Fibroblast of skin of right biceps (primary cell): Measurements from ENCODE around the gene BRD9.
"Not testable (repeated sequence)": the region's sequence is repeated elsewhere in the genome, so short reads cannot be mapped to it uniquely, and the experiment has no call there.

ENCODE experiments used
- DNase-seq: peaks from one replicate; pipeline ENCODE4 v3.0.0-alpha.2; 2013

BRD9 gene

DNA sequence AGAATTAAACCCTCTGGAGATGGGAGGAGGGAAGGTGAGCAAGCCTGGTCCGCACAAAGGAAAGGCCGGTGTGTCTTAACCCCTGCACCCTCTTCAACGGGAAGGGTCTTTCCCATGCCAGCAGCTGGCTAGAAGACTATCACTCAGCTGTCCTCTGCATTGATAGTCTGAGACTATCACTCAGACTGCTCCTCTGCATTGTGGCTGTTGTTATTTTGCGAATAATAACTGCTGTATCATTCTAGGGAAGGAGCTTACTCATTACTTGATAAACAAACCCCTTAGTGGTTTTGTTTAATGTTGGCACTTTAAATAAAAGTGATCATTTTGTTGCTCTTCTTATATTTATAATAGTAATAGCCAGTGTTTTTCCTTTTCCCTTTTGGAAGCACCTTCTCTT is 8.2 kb upstream of the BRD9 start:
- no peak for DNase-seq

DNA sequence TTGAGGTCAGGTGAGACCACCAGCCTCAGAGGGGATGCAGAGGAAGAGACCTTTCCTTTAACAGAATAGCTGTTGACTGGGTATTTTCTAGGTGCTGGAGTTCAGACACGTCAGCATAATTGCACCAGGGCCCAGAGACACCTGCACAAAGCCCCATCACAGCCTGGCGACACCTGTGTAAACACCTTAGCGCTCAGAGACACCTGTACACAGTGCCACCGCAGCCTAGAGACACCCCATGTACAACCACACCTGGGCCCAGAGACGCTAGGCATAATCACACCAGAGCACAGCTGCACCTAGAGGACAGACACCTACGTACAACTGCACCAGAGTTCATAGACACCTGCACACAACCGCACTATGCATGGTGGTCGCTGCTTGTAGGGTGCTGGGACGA is 1.1 kb upstream of the BRD9 start:
- DNase-seq: no peak

DNA sequence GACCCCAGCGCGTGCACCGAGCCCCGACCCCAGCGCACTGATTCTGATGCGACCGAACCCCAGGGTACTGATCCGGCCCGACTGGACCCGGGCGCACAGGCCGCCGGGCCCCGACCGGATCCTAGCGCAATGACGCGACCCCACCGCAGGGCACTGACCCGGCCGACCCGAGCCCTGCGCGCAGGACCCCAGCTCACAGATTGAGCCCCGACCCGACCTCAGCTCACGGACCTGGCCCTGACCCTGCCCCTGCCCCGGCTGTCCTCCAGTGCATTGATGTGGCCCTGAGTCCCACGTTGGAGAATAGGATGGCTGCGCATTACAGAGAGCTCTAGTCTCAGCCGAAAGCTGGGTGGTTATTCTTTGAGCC is 521 bp upstream of the BRD9 start:
- DNase-seq: no peak

DNA sequence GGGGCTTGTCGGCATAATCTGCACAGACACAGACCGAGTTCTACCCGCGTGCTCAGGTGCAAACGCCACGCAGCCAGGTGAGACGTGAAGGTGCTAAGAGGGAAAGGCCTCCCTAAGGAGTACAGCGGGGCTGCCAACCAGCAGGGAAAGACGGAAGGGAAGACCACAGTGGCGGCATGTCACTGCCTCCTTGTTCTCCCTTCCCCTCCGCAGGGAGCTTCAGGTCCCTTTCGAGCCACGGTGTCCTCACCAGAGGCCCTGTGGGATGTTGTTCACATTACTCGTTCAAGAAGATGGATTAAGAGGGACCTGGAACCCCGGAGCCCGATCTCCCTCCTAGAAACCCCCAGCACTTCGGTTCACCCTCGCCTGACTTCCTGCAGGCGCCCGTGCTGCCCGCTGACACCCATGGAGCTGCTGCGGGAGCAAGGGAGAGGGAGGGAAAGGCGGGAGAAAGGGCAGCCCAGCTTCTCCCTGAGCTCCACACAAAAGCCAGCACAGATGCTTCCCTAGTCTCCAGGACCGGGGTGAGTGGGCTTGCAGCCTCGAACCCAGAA is 686 bp downstream of the BRD9 start:
- DNase-seq: no peak

DNA sequence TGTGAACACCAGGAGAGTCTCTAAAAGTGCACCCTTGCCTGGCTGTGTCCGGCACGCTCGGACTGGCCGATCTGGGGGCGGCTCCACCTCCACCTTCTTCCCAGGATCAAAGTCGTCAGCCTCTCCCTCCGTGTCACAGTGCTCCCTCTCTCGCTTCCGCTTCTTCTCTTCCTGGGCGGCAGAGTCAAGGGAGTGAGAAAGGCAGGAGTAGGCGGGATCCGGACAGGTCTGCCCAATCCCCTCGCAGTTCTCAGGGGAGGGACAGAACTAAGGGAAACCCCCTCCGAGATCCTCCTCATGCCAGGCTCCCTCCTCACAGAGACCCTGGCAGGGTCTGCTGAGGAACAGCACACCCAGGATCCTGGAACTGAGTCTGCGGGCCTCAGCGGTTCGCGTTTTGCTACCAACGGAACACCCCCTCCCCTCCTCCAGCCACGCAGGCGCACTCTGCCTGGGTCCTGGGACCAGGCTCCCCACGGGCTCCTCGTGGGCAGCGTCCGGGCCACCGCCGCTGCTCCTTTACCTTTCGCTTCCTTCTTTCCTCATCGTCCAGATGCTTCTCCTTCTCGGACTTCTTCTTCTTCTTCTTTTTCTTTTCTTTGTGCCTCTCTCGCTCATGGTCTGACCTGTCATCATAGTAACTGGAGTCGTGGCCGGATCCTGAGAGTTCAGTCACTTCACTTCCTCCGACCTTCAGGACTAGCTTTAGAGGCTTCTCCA is 1.3 kb downstream of the BRD9 start:
- peak; percentile 12 for DNase-seq

DNA sequence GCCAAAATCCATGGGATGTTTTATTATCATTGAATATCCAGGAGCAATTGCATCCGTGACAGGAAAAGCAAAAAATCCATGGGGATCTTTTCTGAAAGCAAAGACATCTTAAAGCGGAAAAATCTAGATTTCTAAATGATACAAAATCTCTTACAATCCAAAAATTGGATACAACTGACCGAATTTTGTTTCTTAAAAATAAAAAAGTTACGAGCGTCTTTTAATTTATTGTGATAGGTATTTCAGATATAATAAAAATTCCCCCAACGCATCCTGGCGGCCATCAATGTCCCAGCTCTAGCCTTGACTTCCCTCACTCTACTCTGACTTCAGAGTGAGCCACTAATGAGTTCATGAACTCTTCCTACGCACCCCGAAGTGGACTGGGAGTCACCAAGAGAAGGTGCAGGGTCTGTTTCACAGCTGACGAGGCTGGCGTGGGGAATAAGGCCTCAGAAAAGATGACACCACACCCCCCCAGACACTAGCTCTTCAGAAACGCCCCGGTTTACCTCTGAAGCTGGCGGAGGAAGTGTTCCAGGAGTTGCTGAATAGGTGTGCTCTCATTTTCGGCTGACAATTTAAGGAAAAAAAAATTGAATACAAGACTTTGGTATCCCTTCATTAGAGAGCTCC is 3.4 kb downstream of the BRD9 start:
- no peak for DNase-seq

DNA sequence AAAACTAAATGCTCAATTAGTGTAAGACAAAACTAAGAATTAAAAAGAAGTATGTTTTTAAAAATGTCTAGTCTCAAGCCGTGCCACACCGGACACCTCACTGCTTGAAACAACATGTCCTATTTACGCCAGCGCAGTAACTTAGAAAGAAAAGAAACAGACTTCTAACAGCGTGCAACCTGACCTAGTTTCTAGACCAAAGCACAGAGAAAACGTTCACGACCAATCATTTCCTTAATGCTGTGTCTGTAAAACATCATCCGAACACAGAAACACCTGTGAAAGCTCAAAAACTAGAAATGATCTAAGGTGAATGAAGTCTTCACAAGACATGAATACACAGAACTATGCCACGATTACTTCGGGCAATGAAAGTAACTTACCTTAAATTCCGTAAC is 4.0 kb downstream of the BRD9 start:
- no peak for DNase-seq

DNA sequence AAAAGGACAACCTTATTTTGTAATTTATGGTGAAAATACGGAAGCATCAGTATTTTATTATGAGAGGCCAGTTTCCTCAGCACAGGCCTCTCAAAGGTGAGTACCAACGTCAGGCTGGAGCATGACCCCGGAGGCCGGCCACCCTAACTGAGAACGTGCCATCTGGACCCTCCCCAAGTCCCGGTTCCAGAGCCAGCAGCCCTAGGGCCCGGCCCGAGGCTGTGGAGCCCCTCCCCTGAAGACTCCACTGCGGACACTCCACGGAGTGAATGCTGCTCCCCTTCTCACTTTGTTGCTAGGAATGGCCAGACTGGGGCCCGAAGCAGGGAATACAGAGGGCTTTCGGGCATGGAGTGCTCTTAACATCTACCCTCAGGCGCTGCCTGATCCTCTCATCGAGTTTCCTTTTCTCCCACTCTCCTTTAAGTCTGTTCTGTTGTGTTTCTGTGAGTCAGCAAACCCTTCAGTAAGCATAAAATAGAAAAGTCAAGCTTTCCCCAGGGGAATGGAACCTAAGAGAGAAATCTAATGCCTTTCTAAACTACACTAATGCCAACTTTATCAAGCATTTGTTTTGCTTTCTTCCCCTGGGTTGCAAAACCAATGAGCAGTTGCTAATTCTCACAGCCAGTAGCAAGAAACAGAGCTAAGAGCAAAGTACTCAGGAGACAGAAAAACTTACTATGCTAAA is 4.5 kb downstream of the BRD9 start:
- no peak for DNase-seq

DNA sequence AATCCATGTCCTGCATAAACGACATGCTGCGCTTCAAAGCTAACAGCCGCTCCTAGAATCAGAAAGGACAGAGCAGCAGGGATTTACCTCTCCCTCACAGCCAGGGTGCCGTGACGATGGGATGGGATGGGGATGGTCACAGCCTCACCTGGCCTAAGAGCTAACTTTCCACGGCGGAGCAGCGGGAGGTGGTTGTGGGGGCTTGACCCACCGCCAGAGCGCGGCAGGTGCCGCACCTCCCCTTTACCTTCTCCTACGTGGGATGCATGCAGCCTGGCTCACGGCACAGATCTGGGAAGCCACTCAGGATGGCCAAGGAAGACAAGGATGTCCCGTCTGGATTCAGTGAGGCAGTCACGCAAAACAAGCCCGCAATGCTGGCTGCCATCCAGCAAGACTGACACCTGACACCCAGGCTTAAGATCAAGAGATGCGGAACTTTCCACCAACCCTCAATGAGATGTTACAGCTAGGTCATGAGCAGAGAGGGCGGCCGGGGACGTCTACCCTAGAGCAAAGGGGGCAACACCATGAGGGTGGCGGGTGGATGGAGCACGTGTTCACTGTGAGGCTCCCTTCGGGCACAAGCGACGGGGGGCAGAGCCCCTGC is 5.8 kb downstream of the BRD9 start:
- DNase-seq: no peak

DNA sequence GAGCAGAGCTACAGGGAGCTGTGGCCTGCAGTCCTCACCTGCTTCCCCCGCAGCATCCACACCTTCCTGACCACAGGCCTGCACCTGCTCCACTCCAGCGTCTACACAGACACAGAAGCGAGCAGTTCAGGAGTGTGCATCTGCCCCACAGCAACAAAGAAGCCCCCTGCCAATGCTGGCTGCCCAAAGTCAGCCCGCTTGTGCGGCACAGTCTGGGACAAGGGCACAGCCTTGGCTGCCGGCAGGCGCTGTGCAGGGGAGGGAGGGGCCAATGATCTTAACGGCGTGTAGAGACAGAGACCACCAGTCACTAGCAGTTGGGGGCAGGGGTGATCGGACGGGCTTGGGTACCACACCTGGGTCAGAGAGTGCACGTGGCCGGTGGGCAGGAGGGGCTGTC is 6.6 kb downstream of the BRD9 start:
- DNase-seq: no peak

DNA sequence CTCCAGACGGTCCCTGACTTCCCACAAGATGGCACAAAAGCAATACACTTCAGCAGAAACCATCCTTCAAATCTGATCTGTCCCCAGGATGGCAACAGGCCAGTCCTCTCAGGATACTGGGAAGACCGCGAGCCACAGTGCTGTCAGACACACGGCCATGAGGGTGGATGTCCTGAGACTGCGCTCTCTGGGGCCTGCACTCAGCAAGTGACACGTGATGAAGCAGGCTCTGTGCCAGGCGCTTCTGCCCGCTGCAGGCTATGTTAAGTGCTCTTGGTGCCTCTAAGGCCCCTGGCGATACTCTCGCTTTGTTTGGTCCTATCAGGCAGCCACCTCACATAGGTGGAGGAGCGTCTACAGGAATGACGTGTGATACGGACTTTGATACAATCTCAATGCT is 7.1 kb downstream of the BRD9 start:
- DNase-seq: no peak

DNA sequence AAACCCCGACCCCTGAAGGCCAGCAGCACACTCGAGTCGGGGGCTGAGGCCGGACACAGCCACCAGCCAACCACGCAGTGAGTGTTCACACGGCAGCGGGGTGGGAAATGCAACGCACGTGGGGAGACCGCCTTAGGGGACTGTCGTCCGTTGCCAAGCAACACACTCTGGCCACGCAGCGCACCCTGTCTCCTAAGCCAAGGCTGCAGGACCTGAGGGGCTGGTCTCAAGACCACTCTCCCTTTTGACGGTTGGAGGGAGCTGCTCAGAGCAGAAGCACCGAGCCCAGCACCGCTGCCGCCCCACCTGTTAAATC is 7.5 kb downstream of the BRD9 start:
- no peak for DNase-seq

DNA sequence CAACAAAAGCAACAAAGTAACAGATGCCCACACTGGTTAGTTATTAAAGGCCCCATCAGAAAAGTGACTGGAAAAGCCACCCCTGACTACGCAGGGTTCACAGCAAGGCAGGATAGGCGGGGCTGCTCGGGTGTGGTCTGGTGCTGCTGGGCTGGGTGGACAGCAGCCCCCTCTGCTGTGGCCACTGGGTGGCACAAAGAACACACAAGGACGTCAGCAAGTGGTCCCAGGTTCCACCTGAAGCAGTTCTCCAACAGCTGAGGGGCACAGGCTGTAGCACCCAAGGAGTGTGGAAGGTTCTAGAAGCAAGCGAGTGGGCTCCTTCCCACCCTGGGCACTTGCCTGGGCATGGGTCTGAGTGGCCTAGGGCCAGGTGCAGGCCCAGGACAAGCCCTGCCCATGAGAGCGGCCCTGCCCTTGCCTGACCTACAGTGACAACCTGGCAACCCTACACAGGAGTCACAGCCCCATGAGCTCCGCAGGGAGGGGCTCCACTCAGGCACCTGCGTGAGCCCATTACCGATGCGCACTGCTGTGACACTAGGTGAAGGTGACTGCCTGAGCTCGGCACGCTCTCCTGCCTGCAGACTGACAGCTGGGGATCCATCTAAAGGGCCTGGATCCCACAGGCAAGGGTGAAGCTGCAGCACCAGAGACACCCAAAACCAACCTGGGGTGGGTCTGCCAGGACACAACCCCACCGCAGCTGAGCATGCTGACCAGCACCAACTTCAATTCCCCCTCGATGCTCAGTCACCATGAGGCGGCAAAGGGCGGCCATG is 8.1 kb downstream of the BRD9 start:
- no peak for DNase-seq

DNA sequence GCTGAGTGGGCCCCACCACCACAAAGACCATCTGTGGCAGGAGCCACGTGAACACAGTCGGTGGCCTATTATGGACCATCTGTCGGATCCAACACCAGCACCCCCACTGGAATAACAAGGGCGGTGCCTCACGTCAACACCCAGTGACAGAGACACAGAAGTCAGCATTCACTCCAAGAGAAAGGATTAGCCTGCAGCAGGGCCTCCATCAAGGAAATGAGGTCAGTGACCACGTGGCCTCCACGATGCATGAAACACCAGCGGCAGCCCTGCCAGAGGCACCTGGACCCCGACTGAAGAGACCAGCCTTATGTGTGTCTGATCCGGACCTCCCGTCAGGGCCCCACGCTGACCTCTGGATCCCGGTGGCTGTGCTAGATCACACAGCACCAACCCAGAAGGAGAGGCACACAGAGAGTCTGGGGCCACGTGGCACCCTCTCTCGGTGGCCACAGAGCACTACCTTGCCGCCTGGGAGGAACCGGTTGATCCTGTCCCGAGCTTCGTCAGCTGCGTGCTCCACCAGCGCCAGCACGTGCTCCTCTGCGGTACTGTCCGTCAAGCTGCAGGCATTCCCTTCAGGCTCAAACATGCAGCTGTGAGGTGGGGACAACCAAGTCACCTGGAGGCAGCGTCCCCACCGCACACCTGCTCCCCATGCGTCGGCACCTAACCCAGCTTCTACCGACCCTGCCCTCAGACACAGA is 9.0 kb downstream of the BRD9 start:
- DNase-seq: no peak

DNA sequence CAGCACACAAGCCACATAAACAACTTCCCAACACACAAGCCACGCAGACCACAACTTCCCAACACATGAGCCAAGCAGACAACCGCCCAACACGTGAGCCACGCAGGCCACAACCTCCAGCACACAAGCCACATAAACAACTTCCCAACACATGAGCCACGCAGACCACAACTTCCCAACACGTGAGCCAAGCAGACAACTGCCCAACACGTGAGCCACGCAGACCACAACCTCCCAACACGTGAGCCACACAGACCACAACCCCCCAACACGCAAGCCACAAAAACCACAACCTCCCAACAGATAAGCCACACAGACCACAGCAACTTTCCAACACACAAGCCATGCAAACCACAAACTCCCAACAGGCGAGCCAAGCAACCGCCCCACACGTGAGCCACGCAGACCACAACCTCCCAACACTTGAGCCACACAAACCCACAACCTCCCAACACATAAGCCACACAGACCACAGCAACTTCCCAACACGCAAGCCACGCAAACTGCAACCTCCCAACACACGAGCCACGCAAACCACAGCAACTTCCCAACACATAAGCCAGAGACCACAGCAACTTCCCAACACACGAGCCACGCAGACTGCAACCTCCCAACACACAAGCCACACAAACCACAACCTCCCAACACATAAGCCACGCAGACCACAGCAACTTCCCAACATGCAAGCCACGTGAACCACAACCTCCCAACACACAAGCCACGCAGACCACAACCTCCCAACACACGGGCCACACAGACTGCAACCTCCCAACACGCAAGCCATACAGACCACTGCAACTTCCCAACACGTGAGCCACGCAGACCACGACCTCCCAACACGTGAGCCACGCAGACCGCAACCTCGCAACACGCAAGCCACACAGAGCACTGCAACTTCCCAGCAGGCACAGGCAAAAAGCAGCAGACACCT is 10.1 kb downstream of the BRD9 start:
- DNase-seq: no peak

DNA sequence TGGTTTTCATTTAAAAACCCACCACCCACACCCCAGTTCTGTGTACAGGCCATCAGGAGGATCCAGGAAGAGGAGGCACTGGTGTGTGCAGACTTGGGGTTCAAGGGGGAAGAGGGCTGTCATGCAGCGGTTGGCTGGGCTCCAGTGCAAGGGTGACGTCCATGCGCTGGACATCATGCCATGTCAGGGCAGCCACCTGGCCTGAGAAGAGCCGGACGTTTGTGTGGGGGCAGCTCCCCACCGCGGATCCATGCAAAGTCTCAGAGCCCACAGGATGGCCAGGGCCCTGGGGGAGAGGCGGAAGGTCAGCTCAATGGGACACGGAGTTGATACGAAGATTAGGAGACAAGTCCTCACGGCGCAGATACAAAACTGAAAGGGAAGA is 11.1 kb downstream of the BRD9 start:
- DNase-seq: no peak

DNA sequence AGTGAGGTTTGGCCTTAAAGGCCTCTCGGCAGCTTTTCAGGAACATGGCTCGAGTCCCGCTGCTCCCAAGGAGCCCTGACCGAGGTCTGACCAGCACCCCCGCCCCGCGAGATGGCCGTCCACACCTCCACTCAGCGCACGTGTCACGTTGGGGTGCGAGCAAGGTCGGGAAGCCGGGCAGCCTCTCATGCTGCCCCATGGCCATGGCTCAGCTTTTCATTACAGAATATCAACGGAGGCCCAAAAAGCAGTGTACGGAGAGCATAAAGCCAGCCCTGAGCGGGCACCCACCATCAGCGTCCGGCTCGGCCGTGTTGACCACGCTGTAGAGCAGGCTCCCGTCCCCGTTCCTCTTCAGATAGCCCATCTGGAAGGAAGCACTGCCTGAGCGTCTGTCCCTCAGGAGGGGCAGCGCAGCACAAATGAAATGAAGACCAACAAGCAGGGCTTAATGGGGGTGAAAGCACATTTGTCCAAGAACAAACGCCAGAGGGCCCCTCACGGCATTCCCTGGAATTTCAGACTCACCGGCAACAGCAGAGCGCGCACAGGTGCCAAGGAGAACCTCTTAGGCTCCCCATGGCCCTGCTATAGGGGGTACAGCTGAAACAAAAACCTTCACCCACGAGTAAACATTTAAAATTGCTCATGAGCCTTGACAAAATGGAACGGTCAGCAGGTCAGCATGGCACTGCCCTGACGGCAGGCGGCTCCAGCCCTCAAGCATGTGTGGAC is 11.6 kb downstream of the BRD9 start:
- no peak for DNase-seq

DNA sequence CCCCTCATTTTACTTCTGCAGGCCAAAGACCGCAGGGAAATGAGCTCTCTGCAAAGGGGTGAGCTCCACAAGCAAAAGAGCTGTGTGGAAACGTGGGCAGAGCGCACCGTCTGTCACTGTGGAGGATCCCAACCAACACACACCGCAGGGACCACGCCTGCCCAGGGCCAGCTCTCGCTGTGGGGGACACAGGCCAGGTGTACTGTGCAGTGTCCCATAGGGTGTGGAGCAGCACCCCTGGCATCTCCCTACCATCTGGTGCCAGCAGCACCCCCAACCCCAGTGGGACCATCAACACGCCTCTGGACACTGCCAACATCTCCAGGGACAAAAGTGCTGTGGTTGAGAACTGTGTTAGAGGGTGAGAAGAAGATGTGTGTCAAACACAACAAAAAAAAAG is 13.9 kb downstream of the BRD9 start:
- not testable (repeated sequence) for DNase-seq

DNA sequence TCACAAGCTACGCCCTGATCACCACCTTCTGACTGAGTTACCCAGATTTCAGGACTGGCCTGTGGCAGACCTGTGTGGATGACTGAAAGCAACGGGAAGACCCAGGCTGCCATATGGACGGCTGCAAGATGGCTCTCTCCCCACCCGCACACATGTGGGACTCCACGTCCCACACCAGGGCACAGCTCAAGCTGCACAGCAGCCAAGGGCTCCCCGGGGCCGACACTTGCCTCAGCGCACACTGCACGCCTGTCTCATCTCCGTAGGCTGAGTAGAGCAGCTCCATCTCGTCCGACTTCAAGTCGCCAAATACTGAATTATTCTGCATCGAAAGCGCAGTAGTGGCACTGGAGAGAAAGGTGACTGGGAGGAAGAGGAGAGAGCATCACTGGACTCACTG is 14.5 kb downstream of the BRD9 start:
- no peak for DNase-seq
